ENCODE data around the gene RASSF5.

- TF ChIP-seq CTCF (conservative IDR thresholded peaks at IDR 0.05; ENCODE audit: low read depth in 2 of 2) (no peak), EZH2phosphoT487 (IDR thresholded peaks at IDR 0.05; ENCODE audit: unreplicated experiment) (no peak), ZNF114 (CRISPR knock-in tag; IDR thresholded peaks at IDR 0.05) (no peak), EZH2 (IDR thresholded peaks at IDR 0.05; ENCODE audit: low read depth, unreplicated experiment) (no peak), REST (IDR thresholded peaks at IDR 0.05; ENCODE audit: unreplicated experiment) (no peak)
Observed at GRCh38 chr1:206575894-206576737, 68.8 kb downstream of the RASSF5 start.
